Measurements from ENCODE around the gene SCAF8.
A peak's percentile ranks its signal among the peaks of the same experiment; 100 is the strongest.
"Not testable (repeated sequence)": the region's sequence is repeated elsewhere in the genome, so short reads cannot be mapped to it uniquely, and the experiment has no call there.

Gene SCAF8

GRCh38 chr6:154786144-154786868, 53.1 kb downstream of the SCAF8 start:
- DNase-seq: no peak

- DNase-seq: no peak
These were observed 58.5 kb downstream of the SCAF8 start for GRCh38 chr6:154791556-154792317.

- DNase-seq: no peak
These were observed 59.1 kb downstream of the SCAF8 start for GRCh38 chr6:154792325-154792724.

- DNase-seq: no peak
These were observed 59.5 kb downstream of the SCAF8 start for GRCh38 chr6:154792761-154793160.

GRCh38 chr6:154796484-154796883, 63.3 kb downstream of the SCAF8 start:
- DNase-seq: no peak

GRCh38 chr6:154797857-154798256, 64.6 kb downstream of the SCAF8 start:
- DNase-seq: no peak

- no peak for DNase-seq
These were observed 67.1 kb downstream of the SCAF8 start for GRCh38 chr6:154800338-154800737.

- peak in 1 of 2 experiments; percentile 23 for DNase-seq
These were observed 72.2 kb downstream of the SCAF8 start for GRCh38 chr6:154805288-154805911.

- DNase-seq: no peak
These were observed 73.6 kb downstream of the SCAF8 start for GRCh38 chr6:154806804-154807203.

GRCh38 chr6:154811663-154812062, 78.4 kb downstream of the SCAF8 start:
- not testable (repeated sequence) for DNase-seq

- DNase-seq: no peak
These were observed 80.8 kb downstream of the SCAF8 start for GRCh38 chr6:154814063-154814462.

GRCh38 chr6:154815938-154816820, 83.0 kb downstream of the SCAF8 start:
- DNase-seq: no peak

- DNase-seq: no peak
These were observed 87.9 kb downstream of the SCAF8 start for GRCh38 chr6:154821099-154821498.

GRCh38 chr6:154821638-154822037, 88.4 kb downstream of the SCAF8 start:
- no peak for DNase-seq

GRCh38 chr6:154822947-154823558, 89.8 kb downstream of the SCAF8 start:
- DNase-seq: no peak

- peak; percentile 13 to 49 for DNase-seq
These were observed 90.9 kb downstream of the SCAF8 start for GRCh38 chr6:154824076-154824475.

- no peak for DNase-seq
These were observed 96.8 kb downstream of the SCAF8 start for GRCh38 chr6:154829970-154830369.

- DNase-seq: peak in 1 of 2 experiments; percentile 70
These were observed 97.6 kb downstream of the SCAF8 start for GRCh38 chr6:154830771-154831170.

- DNase-seq: no peak
These were observed 102.1 kb downstream of the SCAF8 start for GRCh38 chr6:154835307-154835706.

- no peak for DNase-seq
These were observed 106.3 kb downstream of the SCAF8 start for GRCh38 chr6:154839546-154839945.

- no peak for DNase-seq
These were observed 107.1 kb downstream of the SCAF8 start for GRCh38 chr6:154840363-154840762.

- DNase-seq: no peak
These were observed 107.9 kb downstream of the SCAF8 start for GRCh38 chr6:154841109-154841508.

Data from NCI-H2081 (cell line).